ENCODE measurements around the gene FBXL14. TPM values are rescaled to one million over a fixed set of nuclear protein-coding genes. Genes with fewer than 3 reads are reported as not detected.

The FBXL14 gene
- total and polyA plus RNA-seq, 9 of the 15 experiments (the other 6 are each of a cell fraction or from before 2014, with no cell fraction given), result 0.13 to 9.8 (median 3.3) TPM

- TF ChIP-seq CREB3 (tag; conservative IDR thresholded peaks at IDR 0.05; ENCODE audit: low read depth), result no peak
- peak; percentile 56 for TF ChIP-seq HMGN3 (IDR thresholded peaks at IDR 0.05; ENCODE audit: borderline replicate concordance, extremely low read depth, insufficient read length, low read depth, low read length)
- no peak for TF ChIP-seq MTA2 (IDR thresholded peaks at IDR 0.05; ENCODE audit: low read depth)
- no peak for TF ChIP-seq SAFB (IDR thresholded peaks at IDR 0.05; ENCODE audit: borderline replicate concordance, low read depth, low read length)
- no peak for TF ChIP-seq DDX20 (tag; IDR thresholded peaks at IDR 0.05; ENCODE audit: low read depth)
- TF ChIP-seq BCL6 (CRISPR knock-in tag; IDR thresholded peaks at IDR 0.05), result no peak
- TF ChIP-seq HDAC6 (IDR thresholded peaks at IDR 0.05; ENCODE audit: low read depth, low read length), result no peak
- no peak for TF ChIP-seq TRIM24 (IDR thresholded peaks at IDR 0.05)
- no peak for TF ChIP-seq TCF7L2 (IDR thresholded peaks at IDR 0.05; ENCODE audit: low read depth, low read length)
Measured at GRCh38 chr12:1593174-1594005, 991 bp downstream of the FBXL14 start (continued).
